ENCODE results near the gene TRIAP1. TPM values are rescaled to one million over a fixed set of nuclear protein-coding genes. Genes with fewer than 3 reads are reported as not detected.
"Not testable (repeated sequence)": the region's sequence is repeated elsewhere in the genome, so short reads cannot be mapped to it uniquely, and the experiment has no call there.

The TRIAP1 gene
- total RNA-seq, 1 donor from 2014 or later = 16.1 TPM

- DNase-seq (ENCODE audit: low spot score) = peak; percentile 15
Measured at GRCh38 chr12:120468821-120469449, 22.8 kb upstream of the TRIAP1 start.

- DNase-seq (ENCODE audit: low spot score) = peak; percentile 14
Measured at GRCh38 chr12:120468325-120468820, 22.2 kb upstream of the TRIAP1 start.

- DNase-seq (ENCODE audit: low spot score) = no peak
Measured at GRCh38 chr12:120467439-120467838, 21.3 kb upstream of the TRIAP1 start.

GRCh38 chr12:120466560-120467315 is 20.6 kb upstream of the TRIAP1 start:
- no peak for DNase-seq (ENCODE audit: low spot score)

- DNase-seq (ENCODE audit: low spot score) = no peak
Measured at GRCh38 chr12:120465756-120466155, 19.6 kb upstream of the TRIAP1 start.

GRCh38 chr12:120463712-120464111 is 17.5 kb upstream of the TRIAP1 start:
- DNase-seq (ENCODE audit: low spot score) = no peak

GRCh38 chr12:120462099-120462640 is 16.0 kb upstream of the TRIAP1 start:
- DNase-seq (ENCODE audit: low spot score) = no peak

- DNase-seq (ENCODE audit: low spot score) = no peak
Measured at GRCh38 chr12:120460157-120460556, 14.0 kb upstream of the TRIAP1 start.

GRCh38 chr12:120457133-120457532 is 10.9 kb upstream of the TRIAP1 start:
- DNase-seq (ENCODE audit: low spot score) = no peak

GRCh38 chr12:120455302-120455701 is 9.1 kb upstream of the TRIAP1 start:
- DNase-seq (ENCODE audit: low spot score) = no peak

- no peak for DNase-seq (ENCODE audit: low spot score)
Measured at GRCh38 chr12:120453977-120454376, 7.8 kb upstream of the TRIAP1 start.

GRCh38 chr12:120453060-120453750 is 7.0 kb upstream of the TRIAP1 start:
- DNase-seq (ENCODE audit: low spot score) = no peak

- not testable (repeated sequence) for DNase-seq (ENCODE audit: low spot score)
Measured at GRCh38 chr12:120452524-120452923, 6.3 kb upstream of the TRIAP1 start.

- no peak for DNase-seq (ENCODE audit: low spot score)
Measured at GRCh38 chr12:120447992-120448391, 1.8 kb upstream of the TRIAP1 start.

- DNase-seq (ENCODE audit: low spot score) = not testable (repeated sequence)
Measured at GRCh38 chr12:120446844-120447178, 627 bp upstream of the TRIAP1 start.

GRCh38 chr12:120444676-120445075 is 1.5 kb downstream of the TRIAP1 start:
- no peak for DNase-seq (ENCODE audit: low spot score)

- DNase-seq (ENCODE audit: low spot score) = peak; percentile 34
Measured at GRCh38 chr12:120439646-120440247, 6.4 kb downstream of the TRIAP1 start.

- no peak for DNase-seq (ENCODE audit: low spot score)
Measured at GRCh38 chr12:120438495-120439198, 7.5 kb downstream of the TRIAP1 start.

GRCh38 chr12:120437735-120438494 is 8.3 kb downstream of the TRIAP1 start, which contains the start of gene COX6A1:
COX6A1 (plus strand) TSS chr12:120438113; CDS start chr12:120438127, 14 bp downstream.
- DNase-seq (ENCODE audit: low spot score) = peak; percentile 97

GRCh38 chr12:120432772-120433525 is 13.2 kb downstream of the TRIAP1 start:
- DNase-seq (ENCODE audit: low spot score) = no peak

All from mucosa of gallbladder (tissue), 1 donor.